Epithelial cell of esophagus (primary cell): Measurements from ENCODE around the gene ZFP57.

Experiments used
- DNase-seq: peaks from one replicate; pipeline ENCODE4 v3.0.0; 2010; ENCODE audit warnings: low read depth
- H3K4me3 ChIP-seq: 2 replicates; pipeline ENCODE4 v1.5.1; 2011; ENCODE audit warnings: mild to moderate bottlenecking, low read length, control low read depth
- TF ChIP-seq, protein P1 (sequence below): IDR thresholded peaks from 2 replicates; pipeline ENCODE4 v1.5.1; 2011; ENCODE audit warnings: low read depth, mild to moderate bottlenecking, low read length, control low read depth, inconsistent platforms; ENCODE audit not compliant: insufficient read depth; ENCODE audit errors: missing control alignments

Gene ZFP57

DNA sequence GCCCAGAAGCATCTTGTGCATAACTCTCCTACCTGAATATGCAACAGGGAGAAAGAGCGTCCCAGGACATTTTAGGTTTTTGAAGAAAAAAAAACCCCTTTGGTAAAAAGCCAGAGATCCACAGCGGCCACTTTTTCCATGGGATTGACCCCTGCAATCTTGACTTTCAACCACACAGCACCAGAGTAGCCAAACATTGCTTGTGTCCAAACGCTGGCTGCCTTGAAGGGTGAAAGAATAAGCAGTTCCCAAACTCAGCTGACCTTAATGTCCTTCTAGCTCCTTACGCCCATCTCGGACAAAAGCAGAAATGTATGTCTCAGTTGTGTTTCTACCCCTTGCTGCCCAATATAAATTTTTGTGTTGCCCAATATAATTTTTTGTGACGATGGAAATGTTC lies 25.3 kb downstream of the ZFP57 start:
- no peak overlapping the region for H3K4me3 ChIP-seq
- TF ChIP-seq, protein P1, sequence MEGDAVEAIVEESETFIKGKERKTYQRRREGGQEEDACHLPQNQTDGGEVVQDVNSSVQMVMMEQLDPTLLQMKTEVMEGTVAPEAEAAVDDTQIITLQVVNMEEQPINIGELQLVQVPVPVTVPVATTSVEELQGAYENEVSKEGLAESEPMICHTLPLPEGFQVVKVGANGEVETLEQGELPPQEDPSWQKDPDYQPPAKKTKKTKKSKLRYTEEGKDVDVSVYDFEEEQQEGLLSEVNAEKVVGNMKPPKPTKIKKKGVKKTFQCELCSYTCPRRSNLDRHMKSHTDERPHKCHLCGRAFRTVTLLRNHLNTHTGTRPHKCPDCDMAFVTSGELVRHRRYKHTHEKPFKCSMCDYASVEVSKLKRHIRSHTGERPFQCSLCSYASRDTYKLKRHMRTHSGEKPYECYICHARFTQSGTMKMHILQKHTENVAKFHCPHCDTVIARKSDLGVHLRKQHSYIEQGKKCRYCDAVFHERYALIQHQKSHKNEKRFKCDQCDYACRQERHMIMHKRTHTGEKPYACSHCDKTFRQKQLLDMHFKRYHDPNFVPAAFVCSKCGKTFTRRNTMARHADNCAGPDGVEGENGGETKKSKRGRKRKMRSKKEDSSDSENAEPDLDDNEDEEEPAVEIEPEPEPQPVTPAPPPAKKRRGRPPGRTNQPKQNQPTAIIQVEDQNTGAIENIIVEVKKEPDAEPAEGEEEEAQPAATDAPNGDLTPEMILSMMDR, result no peak
- no peak for DNase-seq

DNA sequence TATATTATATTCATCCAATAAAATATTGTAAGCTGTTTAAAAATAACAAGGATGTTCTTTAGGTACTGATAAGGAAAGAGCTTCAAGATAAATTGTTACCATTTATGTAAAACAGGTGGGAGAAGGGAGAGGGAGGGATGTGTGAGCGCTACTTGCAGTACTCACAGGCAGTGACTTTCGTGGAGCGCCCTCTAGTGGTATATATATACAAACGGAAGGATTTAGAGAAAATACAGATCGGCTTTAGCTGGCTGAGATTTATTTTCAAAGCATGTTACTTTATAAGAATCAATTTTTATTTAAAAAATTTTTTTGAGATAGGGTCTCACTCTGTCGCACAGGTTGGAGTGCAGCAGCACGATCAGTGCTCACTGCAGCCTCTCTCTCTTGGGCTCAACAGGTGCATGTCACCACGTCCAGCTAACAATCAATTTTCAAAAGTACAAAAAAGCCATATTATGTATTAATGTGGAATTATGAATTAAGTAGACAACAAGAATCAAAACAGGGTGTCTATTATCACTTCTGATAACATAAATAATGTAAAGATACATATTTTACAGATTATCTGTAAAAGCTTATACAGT lies 27.4 kb downstream of the ZFP57 start:
- DNase-seq, result peak; percentile 82
- TF ChIP-seq, protein P1, result peak; percentile 72
- H3K4me3 ChIP-seq, result no peak overlapping the region

DNA sequence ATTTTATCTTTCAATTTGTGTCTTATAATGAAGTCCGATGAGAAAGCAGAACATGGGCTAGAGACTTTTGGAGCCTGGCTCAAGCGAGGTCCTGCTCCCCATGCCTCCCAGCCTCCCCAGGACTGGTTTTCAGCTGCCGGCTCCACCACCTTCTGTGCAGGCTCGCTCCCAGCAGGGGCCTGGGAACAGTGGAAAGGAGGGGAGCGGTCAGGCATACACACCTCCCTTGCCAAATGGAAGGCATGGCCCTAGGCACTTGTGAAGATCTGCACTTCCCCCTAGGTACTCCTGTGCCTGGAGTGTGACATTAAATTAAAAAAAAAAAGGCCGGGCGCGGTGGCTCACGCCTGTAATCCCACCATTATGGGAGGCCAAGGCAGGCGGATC lies 28.8 kb downstream of the ZFP57 start:
- no peak for DNase-seq
- TF ChIP-seq, protein P1, result no peak

DNA sequence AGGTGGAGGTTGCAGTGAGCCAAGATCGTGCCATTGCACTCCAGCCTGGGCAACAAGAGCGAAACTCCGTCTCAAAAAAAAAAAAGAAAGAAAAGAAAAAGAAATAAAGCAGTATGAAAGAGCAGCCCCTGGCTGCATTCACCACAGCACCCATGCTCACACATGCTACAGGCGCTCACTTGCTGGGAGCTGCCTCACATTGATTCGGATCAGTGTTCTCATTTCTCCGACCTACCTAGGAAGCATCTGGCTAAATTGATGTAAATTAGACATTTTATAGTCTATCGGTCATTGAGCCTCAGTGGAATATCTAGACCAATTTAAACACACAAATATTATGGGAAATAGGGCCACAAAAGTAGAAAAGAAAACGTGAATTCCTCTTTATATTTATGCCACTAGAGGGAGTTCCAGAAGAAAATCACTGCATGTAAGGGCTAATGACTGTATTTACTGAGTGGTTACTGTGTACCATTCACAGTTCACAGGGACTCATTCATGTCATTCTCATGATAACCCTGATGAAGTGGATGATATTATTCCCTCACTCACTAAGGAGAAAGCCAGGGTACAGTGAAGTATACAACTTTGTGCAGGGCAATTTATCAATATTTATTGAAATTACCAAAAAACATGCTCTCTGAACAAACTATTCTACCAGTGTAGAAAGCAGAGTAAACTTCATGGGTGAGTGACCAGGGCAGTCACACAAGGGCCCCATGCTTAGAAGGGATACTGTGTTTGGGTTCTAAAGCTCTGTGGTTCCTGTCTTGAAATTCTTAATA lies 29.3 kb downstream of the ZFP57 start:
- TF ChIP-seq, protein P1, result peak; percentile 51
- DNase-seq, result peak; percentile 54

More for the DNA sequence above, 28.8 kb downstream of the ZFP57 start:
- H3K4me3 ChIP-seq, result no peak overlapping the region

DNA sequence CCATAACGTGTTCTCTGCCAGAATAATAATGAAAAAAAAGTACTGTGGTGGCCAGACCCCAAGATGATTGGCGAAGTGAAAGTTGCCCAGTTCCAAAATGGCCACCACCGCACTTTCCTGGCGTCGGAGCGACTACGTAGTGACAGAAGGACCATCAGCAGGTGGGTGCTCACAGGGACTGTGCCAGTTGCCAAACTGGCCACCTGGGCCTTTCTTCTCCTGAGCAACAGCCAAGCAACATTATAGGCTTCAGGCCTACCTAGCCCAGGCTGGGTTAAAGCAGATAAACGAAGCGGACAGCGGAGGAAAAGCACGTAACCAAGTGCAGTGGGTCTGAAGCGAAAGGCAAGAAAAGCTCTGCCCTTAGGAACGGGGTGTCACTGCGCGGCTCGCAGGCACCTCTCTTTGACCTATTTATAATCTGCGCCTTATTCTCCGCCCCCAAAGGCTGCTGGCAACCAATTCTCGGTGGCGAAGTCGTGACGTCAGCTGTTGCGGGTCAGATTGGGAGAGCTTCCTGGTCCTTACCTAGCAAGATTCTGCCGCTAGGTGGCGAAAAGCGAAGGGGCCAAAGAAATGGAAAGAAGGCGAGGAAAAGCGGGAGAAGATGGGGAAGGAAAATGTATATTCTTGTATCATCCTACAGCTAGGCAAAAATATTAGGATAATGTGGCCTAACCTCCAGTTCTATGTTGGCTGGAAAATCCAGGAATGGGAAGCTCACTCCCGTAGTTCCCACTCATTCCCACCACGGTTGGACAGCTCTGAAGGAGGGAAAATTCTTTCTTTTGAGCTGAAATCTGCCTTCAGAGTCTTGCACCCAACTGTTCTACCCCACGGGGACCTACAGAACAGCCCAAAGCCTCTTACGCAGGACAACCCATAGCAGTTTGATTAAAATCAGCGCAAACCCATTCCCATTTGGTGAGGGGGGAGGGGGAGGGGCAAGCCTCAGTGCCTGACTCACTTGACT lies 31.0 kb downstream of the ZFP57 start:
- H3K4me3 ChIP-seq, result peak overlapping the region; percentile 35
- TF ChIP-seq, protein P1, result peak; percentile 93

More for the DNA sequence above, 29.3 kb downstream of the ZFP57 start:
- no peak overlapping the region for H3K4me3 ChIP-seq

DNA sequence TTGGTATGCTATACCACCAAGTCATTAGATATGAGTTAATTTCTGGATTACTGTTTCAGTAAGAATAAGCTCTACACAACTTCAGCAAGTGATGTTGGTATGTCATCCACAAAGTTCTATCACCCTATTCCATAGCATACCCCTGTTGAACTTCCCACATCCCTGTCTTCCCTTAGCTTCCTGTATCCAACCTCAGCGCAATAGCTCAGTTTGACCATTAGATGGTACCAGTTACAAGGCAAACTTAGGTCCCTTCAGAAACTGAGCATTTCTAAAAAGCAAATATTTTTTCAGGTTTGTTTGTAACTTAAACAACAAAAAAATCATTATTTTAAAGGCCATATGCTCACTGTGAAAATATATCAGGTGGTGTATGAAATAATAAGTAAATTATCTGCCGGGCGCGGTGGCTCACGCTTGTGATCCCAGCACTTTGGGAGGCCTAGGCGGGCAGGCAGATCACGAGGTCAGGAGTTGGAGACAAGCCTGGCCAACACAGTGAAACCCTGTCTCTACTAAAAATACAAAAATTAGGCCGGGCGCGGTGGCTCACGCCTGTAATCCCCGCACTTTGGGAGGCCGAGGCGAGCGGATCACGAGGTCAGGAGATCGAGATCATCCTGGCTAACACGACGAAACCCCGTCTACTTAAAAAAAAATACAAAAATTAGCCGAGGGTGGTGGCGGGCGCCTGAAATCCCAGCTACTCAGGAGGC lies 32.9 kb downstream of the ZFP57 start:
- TF ChIP-seq, protein P1, result peak; percentile 84
- DNase-seq, result peak; percentile 66
- no peak overlapping the region for H3K4me3 ChIP-seq

More for the DNA sequence above, 31.0 kb downstream of the ZFP57 start:
- peak; percentile 98 for DNase-seq
